GM12878 (cell line): ENCODE measurements around the gene PCDHGC3.

Experiments used
- ATF3 ChIP-seq: IDR thresholded peaks from 2 replicates; pipeline ENCODE4 v1.6.1; 2011; ENCODE audit warnings: low read depth, mild to moderate bottlenecking, low read length, moderate library complexity, borderline replicate concordance; ENCODE audit errors: extremely low read depth
- CEBPB ChIP-seq, 2 experiments: fragments of 150-350 bp in 1 of 2; IDR thresholded peaks; 2 replicates each; pipeline ENCODE4 v1.6.1; 2012 to 2014; ENCODE audit warnings: low read depth in 2 of 2, low read length in 2 of 2, borderline replicate concordance in 1 of 2, inconsistent platforms in 1 of 2
- CTCF ChIP-seq, 3 experiments: IDR thresholded peaks in 2 of 3; conservative IDR thresholded peaks in 1 of 3; 2 replicates each; pipeline ENCODE4 v1.5.1; 2011; ENCODE audit warnings: low read depth in 3 of 3, low read length in 3 of 3, mild to moderate bottlenecking in 3 of 3, control low read depth in 2 of 3, moderate library complexity in 2 of 3, inconsistent platforms in 1 of 3, mixed read lengths in 1 of 3; ENCODE audit not compliant: control insufficient read depth in 2 of 3, insufficient read depth in 1 of 3; ENCODE audit errors: extremely low read depth in 1 of 3
- EZH2 ChIP-seq: IDR thresholded peaks from 2 replicates; pipeline ENCODE4 v1.6.1; 2012; ENCODE audit warnings: low read depth, mild to moderate bottlenecking, control low read depth, inconsistent platforms, low read length, borderline replicate concordance; ENCODE audit not compliant: control insufficient read depth
- IRF5 ChIP-seq: fragments of 450-650 bp; IDR thresholded peaks from 2 replicates; pipeline ENCODE4 v1.6.1; 2017; ENCODE audit warnings: borderline replicate concordance
- RAD21 ChIP-seq: IDR thresholded peaks from 2 replicates; pipeline ENCODE4 v1.6.1; 2011; ENCODE audit warnings: mild to moderate bottlenecking, low read depth, low read length, moderate library complexity; ENCODE audit not compliant: insufficient read depth
- USF2 ChIP-seq: IDR thresholded peaks from 2 replicates; pipeline ENCODE4 v1.6.1; 2011; ENCODE audit warnings: low read depth, low read length, improper control_type of control experiment, borderline replicate concordance
- ZNF207 ChIP-seq: fragments of 450-650 bp; IDR thresholded peaks from 2 replicates; pipeline ENCODE4 v1.6.1; 2014; ENCODE audit warnings: antibody characterized with exemption, mild to moderate bottlenecking, borderline replicate concordance
- ZNF384 ChIP-seq: IDR thresholded peaks from 2 replicates; pipeline ENCODE4 v1.6.1; 2012; ENCODE audit warnings: low read depth, mild to moderate bottlenecking, low read length, improper control_type of control experiment, borderline replicate concordance
- ZSCAN29 ChIP-seq: fragments of 450-650 bp; IDR thresholded peaks from 2 replicates; pipeline ENCODE4 v1.6.1; 2017; ENCODE audit warnings: mild to moderate bottlenecking, moderate library complexity

- no peak for TF ChIP-seq ZSCAN29
- TF ChIP-seq RAD21 = no peak
- no peak for TF ChIP-seq ZNF207
- TF ChIP-seq ZNF384 = no peak
- TF ChIP-seq CTCF (IDR thresholded peaks at IDR 0.05 in 2 of 3, conservative IDR thresholded peaks at IDR 0.05 in 1 of 3; ENCODE audit: control insufficient read depth in 2 of 3, extremely low read depth in 1 of 3, insufficient read depth in 1 of 3, low read depth in 3 of 3, low read length in 3 of 3) = no peak
- TF ChIP-seq CEBPB (IDR thresholded peaks at IDR 0.05; ENCODE audit: borderline replicate concordance in 1 of 2, low read depth in 2 of 2, low read length in 2 of 2) = no peak
- TF ChIP-seq USF2 = no peak
- TF ChIP-seq EZH2 = no peak
- no peak for TF ChIP-seq ATF3
- TF ChIP-seq IRF5 = no peak
These were observed 36.1 kb downstream of the PCDHGC3 start for GRCh38 chr5:141511771-141512325.
